Sigmoid colon (tissue), 4 donors: ENCODE measurements around the gene ING1.

Experiments
- CTCF ChIP-seq, 4 experiments: fragments of 450-650 bp in 3 of 4; fragments of 200-600 bp in 1 of 4; IDR thresholded peaks; one replicate each; pipeline ENCODE4 v1.5.1; 2016 to 2019; ENCODE audit warnings: antibody characterized with exemption in 4 of 4, mild to moderate bottlenecking in 3 of 4, moderate library complexity in 2 of 4
- EP300 ChIP-seq, 4 donors: sonication (generic); formaldehyde crosslinking; IDR thresholded peaks; one replicate each; pipeline ENCODE4 v1.6.1; 2017; ENCODE audit warnings: antibody characterized with exemption in 4 of 4
- POLR2A ChIP-seq, 2 donors: fragments of 450-650 bp; IDR thresholded peaks; one replicate each; pipeline ENCODE4 v1.6.1; 2016; ENCODE audit warnings: antibody characterized with exemption in 2 of 2, mild to moderate bottlenecking in 2 of 2, moderate library complexity in 2 of 2

GRCh38 chr13:110689041-110689440, 24.5 kb upstream of the ING1 start:
- no peak for TF ChIP-seq CTCF (IDR thresholded peaks at IDR 0.05)
- TF ChIP-seq EP300 (IDR thresholded peaks at IDR 0.05): no peak
- TF ChIP-seq POLR2A (IDR thresholded peaks at IDR 0.05): no peak
